ENCODE data around the gene LEPR.

LEPR gene

DNA sequence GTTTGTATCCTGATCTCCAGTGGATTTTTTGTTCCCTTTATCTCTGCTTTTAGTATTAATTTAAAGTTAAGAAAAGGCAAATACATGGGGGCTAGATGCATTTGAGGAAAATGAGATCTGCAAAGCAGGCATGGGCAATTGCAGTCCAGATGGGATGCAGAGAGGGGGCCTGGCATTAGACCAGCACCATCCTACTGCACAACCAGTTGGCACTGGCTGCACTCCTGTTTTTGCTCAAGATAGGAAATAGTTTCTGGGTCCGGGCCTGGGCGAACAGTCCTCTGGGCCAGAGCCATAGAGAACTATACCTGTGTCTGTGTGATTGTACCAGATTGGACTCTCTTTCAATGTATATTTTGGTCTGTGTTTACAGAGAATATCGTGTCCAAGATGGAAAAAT lies 34.0 kb upstream of the LEPR start:
- TF ChIP-seq, protein P1, sequence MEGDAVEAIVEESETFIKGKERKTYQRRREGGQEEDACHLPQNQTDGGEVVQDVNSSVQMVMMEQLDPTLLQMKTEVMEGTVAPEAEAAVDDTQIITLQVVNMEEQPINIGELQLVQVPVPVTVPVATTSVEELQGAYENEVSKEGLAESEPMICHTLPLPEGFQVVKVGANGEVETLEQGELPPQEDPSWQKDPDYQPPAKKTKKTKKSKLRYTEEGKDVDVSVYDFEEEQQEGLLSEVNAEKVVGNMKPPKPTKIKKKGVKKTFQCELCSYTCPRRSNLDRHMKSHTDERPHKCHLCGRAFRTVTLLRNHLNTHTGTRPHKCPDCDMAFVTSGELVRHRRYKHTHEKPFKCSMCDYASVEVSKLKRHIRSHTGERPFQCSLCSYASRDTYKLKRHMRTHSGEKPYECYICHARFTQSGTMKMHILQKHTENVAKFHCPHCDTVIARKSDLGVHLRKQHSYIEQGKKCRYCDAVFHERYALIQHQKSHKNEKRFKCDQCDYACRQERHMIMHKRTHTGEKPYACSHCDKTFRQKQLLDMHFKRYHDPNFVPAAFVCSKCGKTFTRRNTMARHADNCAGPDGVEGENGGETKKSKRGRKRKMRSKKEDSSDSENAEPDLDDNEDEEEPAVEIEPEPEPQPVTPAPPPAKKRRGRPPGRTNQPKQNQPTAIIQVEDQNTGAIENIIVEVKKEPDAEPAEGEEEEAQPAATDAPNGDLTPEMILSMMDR (IDR thresholded peaks at IDR 0.05; ENCODE audit: low read depth, low read length, missing control alignments), result no peak
- no peak overlapping the region for H3K4me3 ChIP-seq (ENCODE audit: low read depth, low read length)
- in situ Hi-C loops (cut with HindIII; ENCODE audit: low sequenced_read_pairs), result loop anchor here (5.0 kb wide), 1 partner anchor 34 kb away; no protein-coding TSS in a partner anchor
- DNase-seq (ENCODE audit: low read depth), result no peak

DNA sequence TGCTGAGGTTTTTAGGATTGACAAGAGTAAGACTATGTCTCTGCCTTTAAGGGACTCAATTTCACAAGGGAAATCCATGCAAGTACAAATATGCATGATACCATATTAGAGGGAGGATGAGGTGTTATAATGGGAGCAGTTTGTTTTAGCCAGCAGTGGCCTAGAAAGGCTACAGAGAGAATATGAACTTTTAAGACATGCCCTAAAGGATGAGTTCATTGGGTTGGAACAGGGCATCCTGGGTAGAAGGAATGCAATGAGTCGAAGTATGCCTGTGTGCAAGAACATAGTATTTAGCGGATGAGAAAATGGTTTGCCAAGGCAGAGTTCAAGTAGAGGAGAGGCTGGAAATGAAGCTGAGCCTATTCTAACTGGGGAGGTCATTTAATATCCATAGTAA lies 32.6 kb upstream of the LEPR start:
- in situ Hi-C loops (cut with HindIII; ENCODE audit: low sequenced_read_pairs), result loop anchor here (5.0 kb wide), 1 partner anchor 36 kb away; no protein-coding TSS in a partner anchor
- no peak overlapping the region for H3K4me3 ChIP-seq (ENCODE audit: low read depth, low read length)
- DNase-seq (ENCODE audit: low read depth), result no peak
- TF ChIP-seq, protein P1 (IDR thresholded peaks at IDR 0.05; ENCODE audit: low read depth, low read length, missing control alignments), result no peak

DNA sequence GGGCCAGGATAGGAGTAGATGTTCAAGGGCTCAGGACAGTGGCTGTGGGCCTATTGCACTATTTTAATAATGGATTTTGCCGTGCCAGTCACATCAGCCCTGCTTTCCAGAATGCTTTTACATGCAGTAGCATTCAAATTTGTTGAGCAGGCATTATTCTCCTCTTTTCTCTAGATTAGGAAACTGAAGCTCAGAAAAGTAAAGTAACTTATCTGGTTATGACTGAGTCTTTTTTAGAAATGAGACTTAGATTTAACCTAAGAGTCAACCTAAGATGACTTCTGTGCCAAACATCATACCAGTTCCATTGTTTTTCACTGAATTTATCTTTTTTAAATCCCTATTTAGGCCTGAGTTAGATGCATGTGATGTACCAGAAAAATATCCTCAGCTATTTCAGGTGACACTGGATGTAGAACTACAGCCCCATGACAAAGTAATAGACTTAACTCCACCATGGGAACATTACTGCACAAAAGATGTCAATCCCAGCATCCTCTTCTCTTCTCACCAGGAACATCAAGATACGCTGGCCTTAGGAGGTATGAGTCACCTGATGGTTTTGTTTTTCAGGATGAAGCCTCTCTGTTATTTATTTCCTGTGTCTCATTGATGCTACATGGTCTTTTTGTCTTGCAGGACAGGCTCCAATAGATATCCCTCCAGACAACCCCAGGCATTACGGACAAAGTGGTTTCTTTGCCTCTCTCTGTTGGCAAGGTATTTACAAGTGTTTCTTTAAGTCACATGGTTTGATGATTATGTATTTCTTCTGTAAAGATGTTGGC lies 31.4 kb upstream of the LEPR start:
- TF ChIP-seq, protein P1 (IDR thresholded peaks at IDR 0.05; ENCODE audit: low read depth, low read length, missing control alignments), result no peak
- no peak for DNase-seq (ENCODE audit: low read depth)
- in situ Hi-C loops (cut with HindIII; ENCODE audit: low sequenced_read_pairs), result loop anchor here (5.0 kb wide), 1 partner anchor 37 kb away; no protein-coding TSS in a partner anchor
- H3K4me3 ChIP-seq (ENCODE audit: low read depth, low read length), result no peak overlapping the region

DNA sequence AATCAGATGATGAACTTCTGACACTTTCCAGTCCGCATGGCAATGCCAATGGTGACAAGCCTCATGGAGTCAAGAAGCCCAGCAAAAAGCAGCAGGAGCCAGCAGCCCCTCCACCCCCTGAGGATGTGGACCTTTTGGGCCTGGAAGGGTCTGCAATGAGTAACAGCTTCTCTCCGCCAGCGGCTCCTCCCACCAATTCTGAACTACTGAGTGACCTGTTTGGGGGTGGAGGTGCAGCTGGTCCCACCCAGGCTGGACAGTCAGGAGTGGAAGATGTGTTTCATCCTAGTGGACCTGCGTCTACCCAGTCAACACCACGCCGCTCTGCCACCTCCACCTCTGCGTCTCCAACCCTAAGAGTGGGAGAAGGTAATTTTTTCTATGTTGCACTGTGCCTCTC lies 28.0 kb upstream of the LEPR start:
- TF ChIP-seq, protein P1 (IDR thresholded peaks at IDR 0.05; ENCODE audit: low read depth, low read length, missing control alignments), result no peak
- in situ Hi-C loops (cut with HindIII; ENCODE audit: low sequenced_read_pairs), result no loop called here
- DNase-seq (ENCODE audit: low read depth), result no peak
- H3K4me3 ChIP-seq (ENCODE audit: low read depth, low read length), result no peak overlapping the region

DNA sequence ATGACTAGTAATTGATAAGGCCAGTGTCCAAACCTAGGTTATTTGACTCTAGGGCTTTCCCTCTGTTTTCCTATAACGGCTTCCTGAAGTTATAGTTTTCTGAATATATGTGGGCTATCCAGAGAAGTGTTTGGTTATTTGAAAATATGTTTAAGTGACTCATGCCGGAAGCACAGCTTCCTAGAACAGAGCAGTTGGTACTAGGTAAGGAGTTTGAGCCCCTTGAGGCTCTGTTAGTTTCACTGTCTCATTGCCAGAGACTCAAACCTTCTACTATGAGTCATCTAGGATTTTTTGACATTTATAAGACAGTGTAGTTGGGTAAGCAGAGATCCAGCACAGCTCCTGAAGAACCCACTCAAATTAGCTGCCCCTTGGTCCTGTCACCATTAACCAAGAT lies 27.1 kb upstream of the LEPR start:
- no peak overlapping the region for H3K4me3 ChIP-seq (ENCODE audit: low read depth, low read length)
- DNase-seq (ENCODE audit: low read depth), result no peak
- in situ Hi-C loops (cut with HindIII; ENCODE audit: low sequenced_read_pairs), result no loop called here
- TF ChIP-seq, protein P1 (IDR thresholded peaks at IDR 0.05; ENCODE audit: low read depth, low read length, missing control alignments), result no peak

DNA sequence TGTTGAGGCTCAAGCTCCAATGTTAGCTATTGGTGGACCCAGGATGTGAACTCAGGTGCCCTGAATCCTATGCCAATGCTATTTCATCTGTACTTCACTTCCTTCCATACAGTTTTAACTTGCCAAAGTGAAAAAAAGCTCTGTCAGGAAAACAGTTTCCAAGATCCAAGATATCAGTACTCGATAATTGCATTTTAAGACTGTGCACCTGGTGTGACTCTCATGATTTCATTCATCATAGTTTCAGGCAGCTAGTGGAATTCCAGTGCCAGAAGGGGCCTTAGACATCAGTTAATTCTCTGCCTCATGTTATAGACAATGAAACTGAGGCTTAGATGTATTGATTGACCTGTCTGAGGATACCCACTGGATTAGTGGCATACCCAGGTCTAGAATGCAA lies 26.5 kb upstream of the LEPR start:
- no peak overlapping the region for H3K4me3 ChIP-seq (ENCODE audit: low read depth, low read length)
- TF ChIP-seq, protein P1 (IDR thresholded peaks at IDR 0.05; ENCODE audit: low read depth, low read length, missing control alignments), result no peak
- DNase-seq (ENCODE audit: low read depth), result no peak
- in situ Hi-C loops (cut with HindIII; ENCODE audit: low sequenced_read_pairs), result no loop called here
